C4-2B (cell line): ENCODE data around the gene ALS2CL.

Experiments
- H3K27ac ChIP-seq: fragments of 450-650 bp; 2 replicates; pipeline ENCODE4 v1.5.1; 2017
- CTCF ChIP-seq: fragments of 450-650 bp; conservative IDR thresholded peaks from 2 replicates; pipeline ENCODE4 v1.5.1; 2017; ENCODE audit warnings: mild to moderate bottlenecking
- ZFX ChIP-seq: fragments of 450-650 bp; IDR thresholded peaks from 2 replicates; pipeline ENCODE4 v1.6.1; 2017

Gene ALS2CL

GRCh38 chr3:46710671-46711295, 17.3 kb upstream of the ALS2CL start:
- no peak overlapping the region for H3K27ac ChIP-seq
- no peak for TF ChIP-seq CTCF
- no peak for TF ChIP-seq ZFX

GRCh38 chr3:46710229-46710628, 16.8 kb upstream of the ALS2CL start:
- no peak overlapping the region for H3K27ac ChIP-seq

GRCh38 chr3:46709721-46710120, 16.2 kb upstream of the ALS2CL start:
- no peak overlapping the region for H3K27ac ChIP-seq
- TF ChIP-seq ZFX: no peak
- TF ChIP-seq CTCF: no peak

More at GRCh38 chr3:46710229-46710628, 16.8 kb upstream of the ALS2CL start:
- no peak for TF ChIP-seq CTCF
- no peak for TF ChIP-seq ZFX

GRCh38 chr3:46709157-46709654, 15.7 kb upstream of the ALS2CL start:
- TF ChIP-seq ZFX: no peak
- TF ChIP-seq CTCF: no peak

GRCh38 chr3:46708401-46709156, 15.1 kb upstream of the ALS2CL start:
- no peak overlapping the region for H3K27ac ChIP-seq

More at GRCh38 chr3:46709157-46709654, 15.7 kb upstream of the ALS2CL start:
- no peak overlapping the region for H3K27ac ChIP-seq

GRCh38 chr3:46707601-46708011, 14.1 kb upstream of the ALS2CL start:
- TF ChIP-seq ZFX: no peak
- no peak for TF ChIP-seq CTCF
- H3K27ac ChIP-seq: no peak overlapping the region

More at GRCh38 chr3:46708401-46709156, 15.1 kb upstream of the ALS2CL start:
- TF ChIP-seq ZFX (no peak), CTCF (no peak)
